Measurements from ENCODE around the gene CYP26B1. TPM values are rescaled to one million over a fixed set of nuclear protein-coding genes. Genes with fewer than 3 reads are reported as not detected.

Gene CYP26B1
- polyA plus RNA-seq, 1 donor (not counting 4 experiments of a cell fraction or from before 2014, with no cell fraction given): 1.2 TPM

DNA sequence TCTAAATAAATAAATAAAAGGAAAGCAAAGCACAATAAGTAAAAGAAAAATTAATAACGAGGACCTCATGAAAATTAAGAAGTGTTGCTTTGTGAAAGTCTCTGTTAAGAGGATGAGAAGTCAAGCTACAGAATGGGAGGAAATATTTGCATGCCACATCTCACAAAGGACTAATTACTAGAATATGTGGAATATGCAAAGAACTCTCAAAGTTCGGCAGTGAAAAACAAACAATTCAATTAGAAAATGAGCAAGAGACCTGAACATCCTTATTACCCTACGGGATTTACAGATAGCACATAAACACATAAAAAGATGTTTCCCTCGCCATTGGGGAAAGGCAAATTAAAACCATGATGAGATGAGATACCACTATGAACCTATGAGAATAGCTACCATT lies 23.3 kb downstream of the CYP26B1 start:
- TF ChIP-seq EZH2 (IDR thresholded peaks at IDR 0.05; ENCODE audit: low read length) (no peak), CTCF (optimal IDR thresholded peaks at IDR 0.05 in 1 of 3, IDR thresholded peaks at IDR 0.05 in 1 of 3, conservative IDR thresholded peaks at IDR 0.05 in 1 of 3; ENCODE audit: extremely low read depth in 1 of 3, insufficient read depth in 2 of 3, low read length in 3 of 3) (no peak)
- Histone ChIP-seq H3K9ac (ENCODE audit: control insufficient read depth, extremely low read depth, insufficient read depth, low read length) (no peak overlapping the region), H3K4me1 (ENCODE audit: control insufficient read depth, extremely low read depth, insufficient read depth, low read length) (no peaks in the 10 kb centered on the region), H3K27me3 (ENCODE audit: control insufficient read depth, extremely low read depth, insufficient read depth, low read length) (no peaks in the 10 kb centered on the region), H3K4me2 (ENCODE audit: control insufficient read depth, extremely low read depth, insufficient read depth, low read depth, low read length) (no peak overlapping the region), H3K4me3 (ENCODE audit: control insufficient read depth in 2 of 3, extremely low read depth in 1 of 3, insufficient read depth in 2 of 3, low read depth in 1 of 3, low read length in 3 of 3) (no peak overlapping the region), H3K79me2 (ENCODE audit: control insufficient read depth, insufficient read depth, low read length) (no peaks in the 10 kb centered on the region), H3K9me1 (ENCODE audit: control insufficient read depth, extremely low read depth, insufficient read depth, low read length) (no peaks in the 10 kb centered on the region), H3K27ac (ENCODE audit: control insufficient read depth, insufficient read depth, low read length) (no peak overlapping the region), H4K20me1 (ENCODE audit: control insufficient read depth, extremely low read depth, insufficient read depth, low read length) (no peaks in the 10 kb centered on the region), H3K36me3 (ENCODE audit: control insufficient read depth in 2 of 2, extremely low read depth in 1 of 2, insufficient read depth in 2 of 2, low read length in 2 of 2) (no peaks in the 10 kb centered on the region), H3K9me3 (ENCODE audit: control insufficient read depth, low read depth, low read length) (no peaks in the 10 kb centered on the region), H2AFZ (ENCODE audit: control insufficient read depth, low read length) (no peak overlapping the region)
- FAIRE-seq (no peak), DNase-seq (ENCODE audit: low read depth, low spot score) (no peak)
- dilution Hi-C loops (cut with MboI; ENCODE audit: extremely low pct_ligation_motif_present, low sequenced_read_pairs): no loop called here

GRCh38 chr2:72121153-72121552 lies 26.5 kb downstream of the CYP26B1 start:
- no peak for FAIRE-seq
- dilution Hi-C loops (cut with MboI; ENCODE audit: extremely low pct_ligation_motif_present, low sequenced_read_pairs): no loop called here

More at GRCh38 chr2:72121153-72121552, 26.5 kb downstream of the CYP26B1 start:
- H2AFZ ChIP-seq (ENCODE audit: control insufficient read depth, low read length): no peak overlapping the region
- no peaks in the 10 kb centered on the region for H3K27me3 ChIP-seq (ENCODE audit: control insufficient read depth, extremely low read depth, insufficient read depth, low read length)
- H3K9ac ChIP-seq (ENCODE audit: control insufficient read depth, extremely low read depth, insufficient read depth, low read length): no peak overlapping the region
- TF ChIP-seq CTCF (optimal IDR thresholded peaks at IDR 0.05 in 1 of 3, IDR thresholded peaks at IDR 0.05 in 1 of 3, conservative IDR thresholded peaks at IDR 0.05 in 1 of 3; ENCODE audit: extremely low read depth in 1 of 3, insufficient read depth in 2 of 3, low read length in 3 of 3): no peak
- no peak for TF ChIP-seq EZH2 (IDR thresholded peaks at IDR 0.05; ENCODE audit: low read length)
- no peaks in the 10 kb centered on the region for H3K9me1 ChIP-seq (ENCODE audit: control insufficient read depth, extremely low read depth, insufficient read depth, low read length)
- no peaks in the 10 kb centered on the region for H3K36me3 ChIP-seq (ENCODE audit: control insufficient read depth in 2 of 2, extremely low read depth in 1 of 2, insufficient read depth in 2 of 2, low read length in 2 of 2)
- no peak overlapping the region for H3K4me2 ChIP-seq (ENCODE audit: control insufficient read depth, extremely low read depth, insufficient read depth, low read depth, low read length)
- H3K4me3 ChIP-seq (ENCODE audit: control insufficient read depth in 2 of 3, extremely low read depth in 1 of 3, insufficient read depth in 2 of 3, low read depth in 1 of 3, low read length in 3 of 3): no peak overlapping the region
- H3K9me3 ChIP-seq (ENCODE audit: control insufficient read depth, low read depth, low read length): no peaks in the 10 kb centered on the region
- no peaks in the 10 kb centered on the region for H3K79me2 ChIP-seq (ENCODE audit: control insufficient read depth, insufficient read depth, low read length)
- H4K20me1 ChIP-seq (ENCODE audit: control insufficient read depth, extremely low read depth, insufficient read depth, low read length): no peaks in the 10 kb centered on the region
- no peak overlapping the region for H3K27ac ChIP-seq (ENCODE audit: control insufficient read depth, insufficient read depth, low read length)
- DNase-seq (ENCODE audit: low read depth, low spot score): no peak
- peaks cover 5% of the 10 kb centered on the region for H3K4me1 ChIP-seq (ENCODE audit: control insufficient read depth, extremely low read depth, insufficient read depth, low read length)

All from keratinocyte (primary cell).